ENCODE results near the gene ZBTB42.

The ZBTB42 gene

GRCh38 chr14:104770851-104771272, 30.0 kb upstream of the ZBTB42 start:
- no peaks in the 10 kb centered on the region for H3K79me2 ChIP-seq (ENCODE audit: control insufficient read depth, low read length)

GRCh38 chr14:104771374-104771773, 29.5 kb upstream of the ZBTB42 start:
- Histone ChIP-seq H3F3A (ENCODE audit: control insufficient read depth, insufficient read depth) (peaks cover 7% of the 10 kb centered on the region), H3K36me3 (ENCODE audit: control insufficient read depth, low read length) (peaks cover 61% of the 10 kb centered on the region), H3K9me2 (replicated peaks; ENCODE audit: control insufficient read depth, low read length) (no peaks in the 10 kb centered on the region), H3K4me3 (ENCODE audit: low read length) (no peak overlapping the region), H3K27me3 (ENCODE audit: control insufficient read depth, low read length) (no peaks in the 10 kb centered on the region), H4K20me1 (ENCODE audit: control insufficient read depth, insufficient read depth, low read depth, low read length) (no peaks in the 10 kb centered on the region), H3K79me2 (ENCODE audit: control insufficient read depth, low read length) (no peaks in the 10 kb centered on the region), H3K4me2 (ENCODE audit: low read length) (no peak overlapping the region), H3K9me3 (ENCODE audit: control insufficient read depth, insufficient read depth, low read length) (peaks cover 20% of the 10 kb centered on the region), H3K27ac (ENCODE audit: low read depth, low read length) (no peak overlapping the region), H3K4me1 (ENCODE audit: control insufficient read depth, low read length) (peaks cover 9% of the 10 kb centered on the region)
- TF ChIP-seq EZH2phosphoT487 (IDR thresholded peaks at IDR 0.05; ENCODE audit: borderline replicate concordance, low read length) (no peak), CTCF (IDR thresholded peaks at IDR 0.05; ENCODE audit: low read depth, low read length, poor library complexity, severe bottlenecking) (no peak)

More at GRCh38 chr14:104770851-104771272, 30.0 kb upstream of the ZBTB42 start:
- Histone ChIP-seq H3K27me3 (ENCODE audit: control insufficient read depth, low read length) (no peaks in the 10 kb centered on the region), H3K4me3 (ENCODE audit: low read length) (no peak overlapping the region), H3F3A (ENCODE audit: control insufficient read depth, insufficient read depth) (peaks cover 10% of the 10 kb centered on the region), H3K27ac (ENCODE audit: low read depth, low read length) (no peak overlapping the region), H3K4me1 (ENCODE audit: control insufficient read depth, low read length) (peaks cover 9% of the 10 kb centered on the region), H3K9me3 (ENCODE audit: control insufficient read depth, insufficient read depth, low read length) (peaks cover 21% of the 10 kb centered on the region), H3K9me2 (replicated peaks; ENCODE audit: control insufficient read depth, low read length) (no peaks in the 10 kb centered on the region), H3K36me3 (ENCODE audit: control insufficient read depth, low read length) (peaks cover 57% of the 10 kb centered on the region), H3K4me2 (ENCODE audit: low read length) (no peak overlapping the region), H4K20me1 (ENCODE audit: control insufficient read depth, insufficient read depth, low read depth, low read length) (no peaks in the 10 kb centered on the region)
- no peak for TF ChIP-seq EZH2phosphoT487 (IDR thresholded peaks at IDR 0.05; ENCODE audit: borderline replicate concordance, low read length)
- TF ChIP-seq CTCF (IDR thresholded peaks at IDR 0.05; ENCODE audit: low read depth, low read length, poor library complexity, severe bottlenecking) = peak; percentile 57

- no peaks in the 10 kb centered on the region for H3K27me3 ChIP-seq (ENCODE audit: control insufficient read depth, low read length)
- H3K4me2 ChIP-seq (ENCODE audit: low read length) = no peak overlapping the region
- TF ChIP-seq EZH2phosphoT487 (IDR thresholded peaks at IDR 0.05; ENCODE audit: borderline replicate concordance, low read length) = no peak
- TF ChIP-seq CTCF (IDR thresholded peaks at IDR 0.05; ENCODE audit: low read depth, low read length, poor library complexity, severe bottlenecking) = no peak
- H3K9me2 ChIP-seq (replicated peaks; ENCODE audit: control insufficient read depth, low read length) = no peaks in the 10 kb centered on the region
- peaks cover 9% of the 10 kb centered on the region for H3K4me1 ChIP-seq (ENCODE audit: control insufficient read depth, low read length)
- H3K9me3 ChIP-seq (ENCODE audit: control insufficient read depth, insufficient read depth, low read length) = peaks cover 17% of the 10 kb centered on the region
- no peak overlapping the region for H3K27ac ChIP-seq (ENCODE audit: low read depth, low read length)
- H3K4me3 ChIP-seq (ENCODE audit: low read length) = no peak overlapping the region
- peaks cover 68% of the 10 kb centered on the region for H3K36me3 ChIP-seq (ENCODE audit: control insufficient read depth, low read length)
- no peaks in the 10 kb centered on the region for H4K20me1 ChIP-seq (ENCODE audit: control insufficient read depth, insufficient read depth, low read depth, low read length)
- peaks cover 7% of the 10 kb centered on the region for H3F3A ChIP-seq (ENCODE audit: control insufficient read depth, insufficient read depth)
- H3K79me2 ChIP-seq (ENCODE audit: control insufficient read depth, low read length) = no peaks in the 10 kb centered on the region
Measured at GRCh38 chr14:104771918-104772706, 28.8 kb upstream of the ZBTB42 start.

Measured in DOHH2 (cell line).